Heart left ventricle (tissue), 13 donors: Measurements from ENCODE around the gene UACA.

Source experiments
- POLR2A ChIP-seq, 2 donors: fragments of 450-650 bp; IDR thresholded peaks; one replicate each; pipeline ENCODE4 v1.6.1; 2017; ENCODE audit warnings: antibody characterized with exemption in 2 of 2, mild to moderate bottlenecking in 2 of 2, moderate library complexity in 2 of 2
- TF ChIP-seq, protein P1 (sequence below), 12 donors: fragments of 200-600 bp; sonication (generic) in 4 of 12; IDR thresholded peaks; one replicate each; pipeline versions ENCODE4 v1.5.0 to v1.8.0; 2018 to 2022; ENCODE audit warnings: antibody characterized with exemption in 12 of 12, mild to moderate bottlenecking in 5 of 12
- donor health status: ischemic (EF 13 %, LVEDD 7.1; RV severe dilation, severe dysfunction).
- donor health status: DM: no; HTN: yes; CAD: no.
- donor health status: DM: no; HTN: no; CAD: no.
- donor health status: ischemic (EF 25% LVEDD 6.9; RV normal size, moderate dysfunction).
- donor health status: ischemic (EF 25% LVEDD 5.7; RV mildly dilated, moderate dysfunction).
- donor health status: ischemic (EF 35%, LVEDD 5.7; RV mildly dilated, moderate dysfunction).
- donor health status: nonischemic (EF 11% LVEDD 7.7; RV severe dilation, severe dysfunction).
- donor health status: DM: yes; HTN: yes; CAD: no.
- donor health status: PGD.
- donor health status: ischemic (EF 29% LVEDD 5.4; RV normal size, mild dysfunction).
- donor health status: nonischemic (EF 23%, LVEDD 6.1; RV moderate dilation, normal function).

DNA sequence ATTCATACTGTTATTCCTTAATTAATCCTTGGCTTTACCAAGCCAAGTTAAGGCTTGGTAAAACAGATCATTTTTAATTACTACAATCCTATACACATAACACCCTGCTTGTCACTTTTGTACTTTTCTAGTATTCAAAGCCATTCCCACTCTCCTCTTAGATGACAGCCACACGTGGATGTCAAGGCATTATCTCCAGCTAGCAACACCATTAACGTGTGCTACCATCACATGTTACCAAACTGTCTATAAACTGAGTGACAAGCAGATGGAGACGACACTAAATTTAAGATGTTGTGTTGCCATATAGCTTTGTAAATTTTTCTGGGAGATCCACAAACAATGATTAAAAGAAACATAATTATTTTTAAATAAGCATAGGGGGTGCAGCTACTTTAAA, 103.7 kb downstream of the UACA start:
- TF ChIP-seq, protein P1, sequence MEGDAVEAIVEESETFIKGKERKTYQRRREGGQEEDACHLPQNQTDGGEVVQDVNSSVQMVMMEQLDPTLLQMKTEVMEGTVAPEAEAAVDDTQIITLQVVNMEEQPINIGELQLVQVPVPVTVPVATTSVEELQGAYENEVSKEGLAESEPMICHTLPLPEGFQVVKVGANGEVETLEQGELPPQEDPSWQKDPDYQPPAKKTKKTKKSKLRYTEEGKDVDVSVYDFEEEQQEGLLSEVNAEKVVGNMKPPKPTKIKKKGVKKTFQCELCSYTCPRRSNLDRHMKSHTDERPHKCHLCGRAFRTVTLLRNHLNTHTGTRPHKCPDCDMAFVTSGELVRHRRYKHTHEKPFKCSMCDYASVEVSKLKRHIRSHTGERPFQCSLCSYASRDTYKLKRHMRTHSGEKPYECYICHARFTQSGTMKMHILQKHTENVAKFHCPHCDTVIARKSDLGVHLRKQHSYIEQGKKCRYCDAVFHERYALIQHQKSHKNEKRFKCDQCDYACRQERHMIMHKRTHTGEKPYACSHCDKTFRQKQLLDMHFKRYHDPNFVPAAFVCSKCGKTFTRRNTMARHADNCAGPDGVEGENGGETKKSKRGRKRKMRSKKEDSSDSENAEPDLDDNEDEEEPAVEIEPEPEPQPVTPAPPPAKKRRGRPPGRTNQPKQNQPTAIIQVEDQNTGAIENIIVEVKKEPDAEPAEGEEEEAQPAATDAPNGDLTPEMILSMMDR (IDR thresholded peaks at IDR 0.05): no peak
- TF ChIP-seq POLR2A (IDR thresholded peaks at IDR 0.05): no peak
